SK-N-SH (cell line): ENCODE data around the gene BRMS1. TPM values are rescaled to one million over a fixed set of nuclear protein-coding genes. Genes with fewer than 3 reads are reported as not detected.

Source experiments
- CTCF ChIA-PET: fragments of 300-600, 350-600 bp; formaldehyde crosslinking; extraction: SDS; loops from one replicate; lab custom pipeline; 2021; lab: Yijun Ruan, JAX
- POLR2A ChIA-PET: fragments of 350-600 bp; sonication (Branson Sonifier 250); formaldehyde crosslinking; extraction: SDS; loops from one replicate; lab custom pipeline; 2020; ENCODE audit warnings: antibody characterized with exemption, inconsistent platforms; lab: Yijun Ruan, JAX
- DNase-seq: peaks from one replicate; pipeline ENCODE4 v3.0.0; 2012
- H2AFZ ChIP-seq: fragments of 200-600 bp; sonication (generic); 2 replicates; pipeline ENCODE4 v1.8.1; 2016; ENCODE audit warnings: antibody characterized with exemption, mild to moderate bottlenecking, low read depth
- H3F3A ChIP-seq: fragments of 200-600 bp; sonication (generic); replicated peaks from 2 replicates; pipeline ENCODE3; 2016; ENCODE audit warnings: antibody characterized with exemption, mild to moderate bottlenecking; ENCODE audit not compliant: insufficient read depth
- H3K27ac ChIP-seq, 2 experiments: fragments of 200-500 bp in 1 of 2; fragments of 200-600 bp in 1 of 2; sonication (Bioruptor generic) in 1 of 2; sonication (generic), shearing (Covaris generic) in 1 of 2; 2 replicates each; pipeline versions ENCODE4 v1.5.1 to v1.6.1; 2014 to 2016; ENCODE audit warnings: low read depth in 2 of 2, inconsistent platforms in 1 of 2, low read length in 1 of 2, mild to moderate bottlenecking in 1 of 2, mixed read lengths in 1 of 2
- H3K27me3 ChIP-seq: fragments of 200-600 bp; sonication (generic), shearing (Covaris generic); 2 replicates; pipeline ENCODE4 v1.6.1; 2016; ENCODE audit warnings: mixed run types; ENCODE audit not compliant: insufficient read depth
- H3K36me3 ChIP-seq, 2 experiments: fragments of 200-500 bp in 1 of 2; fragments of 200-600 bp in 1 of 2; sonication (Bioruptor generic) in 1 of 2; sonication (generic) in 1 of 2; replicated peaks in 1 of 2; 2 replicates each; pipeline versions ENCODE3 to v1.5.1; 2014 to 2016; ENCODE audit warnings: low read length in 1 of 2, mild to moderate bottlenecking in 1 of 2; ENCODE audit not compliant: insufficient read depth in 2 of 2, control insufficient read depth in 1 of 2
- H3K4me1 ChIP-seq, 2 experiments: fragments of 200-500 bp in 1 of 2; fragments of 200-600 bp in 1 of 2; sonication (Bioruptor generic) in 1 of 2; sonication (generic), shearing (Covaris generic) in 1 of 2; 2 replicates each; pipeline versions ENCODE4 v1.5.1 to v1.6.1; 2014 to 2016; ENCODE audit warnings: low read depth in 1 of 2, low read length in 1 of 2, mixed run types in 1 of 2; ENCODE audit not compliant: insufficient read depth in 2 of 2, control insufficient read depth in 1 of 2
- H3K4me2 ChIP-seq: fragments of 200-600 bp; sonication (generic), shearing (Covaris generic); 2 replicates; pipeline ENCODE4 v1.6.1; 2017; ENCODE audit warnings: mixed run types
- H3K4me3 ChIP-seq, 2 experiments: fragments of 200-500 bp in 1 of 2; fragments of 200-600 bp in 1 of 2; sonication (Bioruptor generic) in 1 of 2; sonication (generic), shearing (Covaris generic) in 1 of 2; 2 replicates each; pipeline versions ENCODE4 v1.5.1 to v1.8.1; 2014 to 2016; ENCODE audit warnings: low read depth in 2 of 2, inconsistent platforms in 1 of 2, low read length in 1 of 2, mild to moderate bottlenecking in 1 of 2, mixed read lengths in 1 of 2, moderate library complexity in 1 of 2
- H3K79me2 ChIP-seq: fragments of 200-600 bp; sonication (generic); 2 replicates; pipeline ENCODE4 v1.8.1; 2017; ENCODE audit warnings: mild to moderate bottlenecking; ENCODE audit not compliant: insufficient read depth
- H3K9ac ChIP-seq: fragments of 200-600 bp; sonication (generic); 2 replicates; pipeline ENCODE4 v1.6.1; 2017; ENCODE audit warnings: mixed run types
- H3K9me2 ChIP-seq: fragments of 200-600 bp; sonication (generic); 2 replicates; pipeline ENCODE4 v1.6.1; 2017; ENCODE audit warnings: mixed run types
- H3K9me3 ChIP-seq: fragments of 200-600 bp; sonication (generic); 2 replicates; pipeline ENCODE4 v1.6.1; 2017; ENCODE audit warnings: mixed run types, mild to moderate bottlenecking, moderate library complexity
- H4K20me1 ChIP-seq: fragments of 200-600 bp; sonication (generic); 2 replicates; pipeline ENCODE4 v1.6.1; 2017; ENCODE audit warnings: mild to moderate bottlenecking, mixed run types; ENCODE audit not compliant: insufficient read depth
- CHD2 ChIP-seq: fragments of 150-350 bp; IDR thresholded peaks from 2 replicates; pipeline ENCODE4 v1.6.1; 2018; ENCODE audit warnings: low read length; ENCODE audit not compliant: partially characterized antibody
- FOSL2 ChIP-seq: IDR thresholded peaks from 2 replicates; pipeline ENCODE4 v1.4.0; 2012; ENCODE audit warnings: low read depth, mild to moderate bottlenecking, moderate library complexity, borderline replicate concordance
- FOXM1 ChIP-seq: IDR thresholded peaks from 2 replicates; pipeline ENCODE4 v1.4.0; 2012; ENCODE audit warnings: low read depth, mild to moderate bottlenecking
- GATA2 ChIP-seq: sonication (generic); formaldehyde crosslinking; IDR thresholded peaks from 2 replicates; pipeline ENCODE4 v1.5.0; 2020; ENCODE audit warnings: mild to moderate bottlenecking, missing genetic modification reagents
- JUND ChIP-seq: IDR thresholded peaks from 2 replicates; pipeline ENCODE4 v1.4.0; 2012
- MXI1 ChIP-seq: IDR thresholded peaks from 2 replicates; pipeline ENCODE4 v1.6.1; 2012; ENCODE audit warnings: mild to moderate bottlenecking, low read depth, low read length, improper control_type of control experiment
- NFIC ChIP-seq: IDR thresholded peaks from 2 replicates; pipeline ENCODE4 v1.4.0; 2012; ENCODE audit warnings: borderline replicate concordance
- NRF1 ChIP-seq: IDR thresholded peaks from 2 replicates; pipeline ENCODE4 v1.6.1; 2012; ENCODE audit warnings: low read depth, mild to moderate bottlenecking, low read length
- POLR2AphosphoS5 ChIP-seq: IDR thresholded peaks from 2 replicates; pipeline ENCODE4 v1.6.1; 2012; ENCODE audit warnings: low read depth, low read length
- RAD21 ChIP-seq: IDR thresholded peaks from 2 replicates; pipeline ENCODE4 v1.6.1; 2012; ENCODE audit warnings: mild to moderate bottlenecking, low read length
- RCOR1 ChIP-seq: fragments of 150-350 bp; IDR thresholded peaks from 2 replicates; pipeline ENCODE4 v1.6.1; 2017; ENCODE audit warnings: antibody characterized with exemption, low read length
- RFX5 ChIP-seq: IDR thresholded peaks from 2 replicates; pipeline ENCODE4 v1.6.1; 2012; ENCODE audit warnings: mild to moderate bottlenecking, improper control_type of control experiment, low read length
- RXRA ChIP-seq: IDR thresholded peaks from 2 replicates; pipeline ENCODE4 v1.4.0; 2012; ENCODE audit warnings: low read depth, mild to moderate bottlenecking, borderline replicate concordance
- SIN3A ChIP-seq: IDR thresholded peaks from 2 replicates; pipeline ENCODE4 v1.6.1; 2012; ENCODE audit warnings: low read depth, mild to moderate bottlenecking, low read length, moderate library complexity, borderline replicate concordance
- SMC3 ChIP-seq: IDR thresholded peaks from 2 replicates; pipeline ENCODE4 v1.6.1; 2012; ENCODE audit warnings: low read depth, low read length, improper control_type of control experiment
- TAF1 ChIP-seq: IDR thresholded peaks from 2 replicates; pipeline ENCODE4 v1.6.1; 2012; ENCODE audit warnings: low read depth, mild to moderate bottlenecking, low read length, moderate library complexity, borderline replicate concordance
- TEAD4 ChIP-seq: IDR thresholded peaks from 2 replicates; pipeline ENCODE4 v1.4.0; 2012; ENCODE audit warnings: mild to moderate bottlenecking, borderline replicate concordance; ENCODE audit not compliant: insufficient read depth
- USF1 ChIP-seq: IDR thresholded peaks from 2 replicates; pipeline ENCODE4 v1.4.0; 2012; ENCODE audit warnings: low read depth, borderline replicate concordance
- YY1 ChIP-seq: IDR thresholded peaks from 2 replicates; pipeline ENCODE4 v1.4.0; 2012; ENCODE audit warnings: low read depth, mild to moderate bottlenecking
- WGBS: methylation state at CpG from one replicate; pipeline ENCODE4 v1.1.6; 2017; ENCODE audit warnings: low lambda C conversion rate; 5-methylcytosine and 5-hydroxymethylcytosine counted together
- polyA plus RNA-seq, 3 experiments: library from polyadenylated mRNA; depleted of rRNA; stranded (reverse); fragments of >200 nt; gene quantifications; 2 replicates each; pipeline ENCODE4 v1.2.3, GENCODE V29; 2012
- TF ChIP-seq, protein P1 (sequence below): fragments of 200-600 bp; sonication (generic); IDR thresholded peaks from 2 replicates; pipeline ENCODE4 v1.6.1; 2017; ENCODE audit warnings: antibody characterized with exemption, mild to moderate bottlenecking, moderate library complexity
- TF ChIP-seq, protein P2 (sequence below): fragments of 150-350 bp; IDR thresholded peaks from 2 replicates; pipeline ENCODE4 v1.6.1; 2017; ENCODE audit warnings: antibody characterized with exemption, low read length, low read depth, borderline replicate concordance
- TF ChIP-seq, protein P3 (sequence below): IDR thresholded peaks from 2 replicates; pipeline ENCODE4; 2012

Gene BRMS1
- polyA plus RNA-seq, 1 of the 3 experiments (the other 2 are of a cell fraction), result 70.0 TPM

DNA sequence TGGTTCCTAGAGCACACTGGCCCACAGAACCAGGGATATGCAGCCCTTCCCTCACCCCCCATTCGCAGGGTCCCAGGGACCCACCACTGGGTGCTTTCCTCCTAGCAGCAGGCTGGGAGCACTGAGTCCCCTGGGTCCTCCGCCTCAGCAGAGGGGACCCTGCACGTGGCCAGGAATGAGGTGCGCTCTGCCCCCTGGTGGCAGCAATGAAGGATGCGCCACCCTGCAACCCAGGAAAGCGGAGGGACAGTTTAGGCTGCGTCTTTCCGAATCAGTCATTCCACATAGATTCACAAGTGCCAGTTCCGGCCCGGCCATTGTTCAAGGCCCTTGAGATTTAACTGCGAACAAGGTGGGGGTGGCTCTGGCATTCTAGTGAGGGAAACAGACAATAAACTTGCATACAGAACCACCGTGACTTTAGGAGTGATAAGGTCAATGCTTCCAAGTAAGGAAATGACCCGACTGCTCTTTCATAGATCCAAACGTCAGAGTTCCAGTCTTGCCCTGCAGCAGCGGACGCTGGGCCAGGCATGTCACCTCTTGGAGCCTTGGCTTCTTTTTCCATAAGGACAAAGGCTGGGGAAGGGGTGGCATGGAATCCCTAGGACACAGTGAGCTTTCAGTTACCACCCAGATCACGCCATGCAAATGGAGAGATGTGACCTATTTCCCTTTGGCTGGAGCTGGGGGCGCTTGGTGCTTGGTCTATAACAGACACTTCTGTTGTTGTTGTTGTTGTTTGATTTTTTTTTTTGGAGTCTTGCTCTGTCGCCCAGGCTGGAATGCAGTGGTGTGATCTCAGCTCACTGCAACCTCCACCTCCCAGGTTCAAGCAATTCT lies 16.4 kb downstream of the BRMS1 start (continued):
- TF ChIP-seq JUND (no peak), SMC3 (peak; percentile 97), USF1 (peak; percentile 76; the same call in 1 of the 2 replicates), YY1 (no peak), RFX5 (no peak), TAF1 (no peak), RAD21 (peak; percentile 88)
- TF ChIP-seq, protein P1, sequence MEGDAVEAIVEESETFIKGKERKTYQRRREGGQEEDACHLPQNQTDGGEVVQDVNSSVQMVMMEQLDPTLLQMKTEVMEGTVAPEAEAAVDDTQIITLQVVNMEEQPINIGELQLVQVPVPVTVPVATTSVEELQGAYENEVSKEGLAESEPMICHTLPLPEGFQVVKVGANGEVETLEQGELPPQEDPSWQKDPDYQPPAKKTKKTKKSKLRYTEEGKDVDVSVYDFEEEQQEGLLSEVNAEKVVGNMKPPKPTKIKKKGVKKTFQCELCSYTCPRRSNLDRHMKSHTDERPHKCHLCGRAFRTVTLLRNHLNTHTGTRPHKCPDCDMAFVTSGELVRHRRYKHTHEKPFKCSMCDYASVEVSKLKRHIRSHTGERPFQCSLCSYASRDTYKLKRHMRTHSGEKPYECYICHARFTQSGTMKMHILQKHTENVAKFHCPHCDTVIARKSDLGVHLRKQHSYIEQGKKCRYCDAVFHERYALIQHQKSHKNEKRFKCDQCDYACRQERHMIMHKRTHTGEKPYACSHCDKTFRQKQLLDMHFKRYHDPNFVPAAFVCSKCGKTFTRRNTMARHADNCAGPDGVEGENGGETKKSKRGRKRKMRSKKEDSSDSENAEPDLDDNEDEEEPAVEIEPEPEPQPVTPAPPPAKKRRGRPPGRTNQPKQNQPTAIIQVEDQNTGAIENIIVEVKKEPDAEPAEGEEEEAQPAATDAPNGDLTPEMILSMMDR, result peak; percentile 94
- TF ChIP-seq, all 33 proteins: peak for 9

GRCh38 chr11:66328031-66328301 lies 16.9 kb downstream of the BRMS1 start:
- peak overlapping the region; percentile 66; the same call in 1 of the 2 replicates for H3K4me2 ChIP-seq
- no peak for DNase-seq
- H3K27me3 ChIP-seq, result no peaks in the 10 kb centered on the region
- H3K27ac ChIP-seq, result peak overlapping the region; percentile 13 to 80; a peak in 3 of 4 replicates
- no peaks in the 10 kb centered on the region for H3K9me2 ChIP-seq
- H3K4me3 ChIP-seq, result no peak overlapping the region; a peak in 1 of 4 replicates
- no peaks in the 10 kb centered on the region for H3K79me2 ChIP-seq
- WGBS, result 67% methylated on average over 1 of the region's 3 CpGs
- no peak overlapping the region for H3K9ac ChIP-seq
- peaks cover 2 to 11% of the 10 kb centered on the region in 2 experiments for H3K36me3 ChIP-seq
- H3F3A ChIP-seq, result peaks cover 9% of the 10 kb centered on the region
- H3K4me1 ChIP-seq, result peaks cover 28 to 36% of the 10 kb centered on the region in 2 experiments; a peak in 3 of 4 replicates
- ChIA-PET POLR2A (no interaction called here), CTCF (interaction anchor here (1.5 kb wide), 1 partner anchor 10 kb away, joined by 4 read pairs; no protein-coding TSS in a partner anchor)
- no peaks in the 10 kb centered on the region for H4K20me1 ChIP-seq
- no peak overlapping the region for H2AFZ ChIP-seq
- TF ChIP-seq NRF1 (no peak), RFX5 (no peak), GATA2 (CRISPR knock-in tag) (no peak), FOSL2 (no peak), RCOR1 (no peak), POLR2AphosphoS5 (no peak), JUND (no peak), MXI1 (no peak), RAD21 (no peak), CHD2 (no peak), SIN3A (no peak), USF1 (no peak), TEAD4 (no peak), YY1 (no peak), RXRA (no peak), NFIC (no peak), FOXM1 (no peak)
- TF ChIP-seq, protein P2, sequence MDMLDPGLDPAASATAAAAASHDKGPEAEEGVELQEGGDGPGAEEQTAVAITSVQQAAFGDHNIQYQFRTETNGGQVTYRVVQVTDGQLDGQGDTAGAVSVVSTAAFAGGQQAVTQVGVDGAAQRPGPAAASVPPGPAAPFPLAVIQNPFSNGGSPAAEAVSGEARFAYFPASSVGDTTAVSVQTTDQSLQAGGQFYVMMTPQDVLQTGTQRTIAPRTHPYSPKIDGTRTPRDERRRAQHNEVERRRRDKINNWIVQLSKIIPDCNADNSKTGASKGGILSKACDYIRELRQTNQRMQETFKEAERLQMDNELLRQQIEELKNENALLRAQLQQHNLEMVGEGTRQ, result no peak
- TF ChIP-seq, protein P3, sequence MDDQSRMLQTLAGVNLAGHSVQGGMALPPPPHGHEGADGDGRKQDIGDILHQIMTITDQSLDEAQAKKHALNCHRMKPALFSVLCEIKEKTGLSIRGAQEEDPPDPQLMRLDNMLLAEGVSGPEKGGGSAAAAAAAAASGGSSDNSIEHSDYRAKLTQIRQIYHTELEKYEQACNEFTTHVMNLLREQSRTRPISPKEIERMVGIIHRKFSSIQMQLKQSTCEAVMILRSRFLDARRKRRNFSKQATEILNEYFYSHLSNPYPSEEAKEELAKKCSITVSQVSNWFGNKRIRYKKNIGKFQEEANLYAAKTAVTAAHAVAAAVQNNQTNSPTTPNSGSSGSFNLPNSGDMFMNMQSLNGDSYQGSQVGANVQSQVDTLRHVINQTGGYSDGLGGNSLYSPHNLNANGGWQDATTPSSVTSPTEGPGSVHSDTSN, result no peak
- TF ChIP-seq, protein P1, result no peak
- no peaks in the 10 kb centered on the region for H3K9me3 ChIP-seq
